Measurements from ENCODE around the gene PCDH9. TPM values are rescaled to one million over a fixed set of nuclear protein-coding genes. Genes with fewer than 3 reads are reported as not detected.

Gene PCDH9
- total RNA-seq, 1 donor from 2014 or later = 4.2 TPM

GRCh38 chr13:67226696-67227095 is 3.4 kb downstream of the PCDH9 start:
- no peak for DNase-seq (ENCODE audit: low spot score)

- no peak for DNase-seq (ENCODE audit: low spot score)
Measured at GRCh38 chr13:67225252-67226159, 4.6 kb downstream of the PCDH9 start.

- DNase-seq (ENCODE audit: low spot score) = peak; percentile 91
Measured at GRCh38 chr13:67224148-67224846, 5.8 kb downstream of the PCDH9 start.

GRCh38 chr13:67223742-67224141 is 6.4 kb downstream of the PCDH9 start:
- DNase-seq (ENCODE audit: low spot score) = no peak

GRCh38 chr13:67223024-67223423 is 7.1 kb downstream of the PCDH9 start:
- no peak for DNase-seq (ENCODE audit: low spot score)

- DNase-seq (ENCODE audit: low spot score) = no peak
Measured at GRCh38 chr13:67221630-67222226, 8.4 kb downstream of the PCDH9 start.

- DNase-seq (ENCODE audit: low spot score) = no peak
Measured at GRCh38 chr13:67219113-67219512, 11.0 kb downstream of the PCDH9 start.

GRCh38 chr13:67217880-67218279 is 12.3 kb downstream of the PCDH9 start:
- DNase-seq (ENCODE audit: low spot score) = no peak

- no peak for DNase-seq (ENCODE audit: low spot score)
Measured at GRCh38 chr13:67216864-67217263, 13.3 kb downstream of the PCDH9 start.

- DNase-seq (ENCODE audit: low spot score) = no peak
Measured at GRCh38 chr13:67210208-67210607, 19.9 kb downstream of the PCDH9 start.

- DNase-seq (ENCODE audit: low spot score) = no peak
Measured at GRCh38 chr13:67208552-67208951, 21.6 kb downstream of the PCDH9 start.

GRCh38 chr13:67204764-67205163 is 25.4 kb downstream of the PCDH9 start:
- DNase-seq (ENCODE audit: low spot score) = no peak

GRCh38 chr13:67200605-67201004 is 29.5 kb downstream of the PCDH9 start:
- no peak for DNase-seq (ENCODE audit: low spot score)

GRCh38 chr13:67200183-67200582 is 30.0 kb downstream of the PCDH9 start:
- no peak for DNase-seq (ENCODE audit: low spot score)

- DNase-seq (ENCODE audit: low spot score) = no peak
Measured at GRCh38 chr13:67197704-67198103, 32.4 kb downstream of the PCDH9 start.

GRCh38 chr13:67193979-67194378 is 36.2 kb downstream of the PCDH9 start:
- no peak for DNase-seq (ENCODE audit: low spot score)

- no peak for DNase-seq (ENCODE audit: low spot score)
Measured at GRCh38 chr13:67192751-67193150, 37.4 kb downstream of the PCDH9 start.

- DNase-seq (ENCODE audit: low spot score) = no peak
Measured at GRCh38 chr13:67186995-67187569, 43.1 kb downstream of the PCDH9 start.

GRCh38 chr13:67184247-67184646 is 45.9 kb downstream of the PCDH9 start:
- no peak for DNase-seq (ENCODE audit: low spot score)

- no peak for DNase-seq (ENCODE audit: low spot score)
Measured at GRCh38 chr13:67183151-67183550, 47.0 kb downstream of the PCDH9 start.

- no peak for DNase-seq (ENCODE audit: low spot score)
Measured at GRCh38 chr13:67175836-67176459, 54.2 kb downstream of the PCDH9 start.
